Small intestine (tissue), 7 donors: ENCODE results near the gene OR2M2. TPM values are rescaled to one million over a fixed set of nuclear protein-coding genes. Genes with fewer than 3 reads are reported as not detected.

Experiments used
- DNase-seq, 2 donors: peaks; one replicate each; pipeline versions ENCODE4 v3.0.0 to v3.0.0-alpha.2; 2013
- FAIRE-seq: peaks from 2 replicates; lab custom pipeline; 2012; peaks lifted over from hg19 to GRCh38; lab: Jason Lieb, UNC
- H3K27ac ChIP-seq, 3 donors: one replicate each; pipeline ENCODE4 v1.5.1; 2013; ENCODE audit warnings: low read length in 2 of 3, mild to moderate bottlenecking in 2 of 3, control low read depth in 1 of 3, inconsistent platforms in 1 of 3, low read depth in 1 of 3, moderate library complexity in 1 of 3
- H3K27me3 ChIP-seq, 3 donors: one replicate each; pipeline ENCODE4 v1.6.1; 2013; ENCODE audit warnings: low read length in 3 of 3, inconsistent platforms in 1 of 3; ENCODE audit not compliant: control insufficient read depth in 3 of 3, insufficient read depth in 3 of 3
- H3K36me3 ChIP-seq, 3 donors: one replicate each; pipeline ENCODE4 v1.6.1; 2013; ENCODE audit warnings: low read length in 3 of 3, inconsistent platforms in 1 of 3, low read depth in 1 of 3, mild to moderate bottlenecking in 1 of 3, moderate library complexity in 1 of 3; ENCODE audit not compliant: control insufficient read depth in 3 of 3, insufficient read depth in 2 of 3
- H3K4me1 ChIP-seq, 3 donors: one replicate each; pipeline ENCODE4 v1.6.1; 2013; ENCODE audit warnings: low read length in 2 of 3, inconsistent platforms in 1 of 3, low read depth in 1 of 3, mild to moderate bottlenecking in 1 of 3, moderate library complexity in 1 of 3; ENCODE audit not compliant: control insufficient read depth in 3 of 3, insufficient read depth in 2 of 3
- H3K4me3 ChIP-seq, 3 donors: one replicate each; pipeline ENCODE4 v1.5.1; 2013; ENCODE audit warnings: low read length in 3 of 3, control low read depth in 1 of 3, inconsistent platforms in 1 of 3, low read depth in 1 of 3, mild to moderate bottlenecking in 1 of 3, moderate library complexity in 1 of 3
- H3K9me3 ChIP-seq, 2 donors: one replicate each; pipeline ENCODE4 v1.6.1; 2013; ENCODE audit warnings: low read depth in 1 of 2, low read length in 1 of 2; ENCODE audit not compliant: control insufficient read depth in 2 of 2, insufficient read depth in 1 of 2
- WGBS, 3 donors: extraction: QIAGEN DNeasy Blood & Tissue Kit; methylation state at CpG; one replicate each; pipeline ENCODE4 v1.1.7; 2013; 5-methylcytosine and 5-hydroxymethylcytosine counted together
- polyA plus RNA-seq, 4 donors: library from polyadenylated mRNA; stranded (reverse) in 3 of 4; unstranded in 1 of 4; fragments of 200-250 nt in 3 of 4; fragments of 120-200 nt in 1 of 4; gene quantifications; one replicate each; pipeline versions ENCODE4 v1.2.1 to v1.2.3, GENCODE V29; 2013
- donor health status: healthy with polysubstance abuse.
- donor health status: control.
- donor health status: control.
- donor health status: Bipolar disorder and iron deficiency.
- donor health status: healthy.

The OR2M2 gene
- polyA plus RNA-seq, 4 donors: not detected

DNA sequence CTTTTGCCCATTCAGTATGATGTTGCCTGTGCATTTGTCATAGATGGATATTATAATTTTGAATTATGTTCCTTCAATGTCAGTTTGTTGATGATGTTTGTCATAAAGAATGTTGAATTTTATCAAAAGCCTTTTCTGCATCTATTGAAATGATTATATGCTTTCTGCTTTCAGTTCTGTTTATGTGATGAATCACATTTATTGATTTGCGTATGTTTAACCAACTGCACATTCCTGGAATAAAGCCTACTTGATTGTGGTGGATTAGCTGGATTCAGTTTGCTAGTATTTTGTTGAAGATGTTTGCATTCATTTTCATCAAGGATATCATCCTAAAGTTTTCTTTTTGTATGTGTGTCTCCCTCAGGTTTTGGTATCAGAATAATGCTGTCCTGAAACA, 50.9 kb downstream of the OR2M2 start:
- DNase-seq (no peak), FAIRE-seq (no peak)
- Histone ChIP-seq H3K4me1 (no peaks in the 10 kb centered on the region), H3K36me3 (no peaks in the 10 kb centered on the region), H3K27ac (no peak overlapping the region), H3K4me3 (no peak overlapping the region), H3K27me3 (no peaks in the 10 kb centered on the region), H3K9me3 (peaks cover 0 to 19% of the 10 kb centered on the region in 2 donors)
- whole genome bisulfite sequencing, 3 donors: 78 to 80% (median 79%) methylated on average over 1 of the region's 1 CpG

GRCh38 chr1:248229360-248229908, 54.8 kb downstream of the OR2M2 start:
- no peaks in the 10 kb centered on the region for H3K4me1 ChIP-seq
- DNase-seq (no peak), FAIRE-seq (no peak)
- no peak overlapping the region for H3K27ac ChIP-seq
- 70 to 74% (median 70%) methylated on average over 6 of the region's 6 CpGs for WGBS, 3 donors
- H3K27me3 ChIP-seq: no peaks in the 10 kb centered on the region
- H3K36me3 ChIP-seq: no peaks in the 10 kb centered on the region
- H3K9me3 ChIP-seq: peaks cover 0 to 17% of the 10 kb centered on the region in 2 donors
- no peak overlapping the region for H3K4me3 ChIP-seq

Other genes starting within 250 kb of the OR2M2 start
- gene OR2AJ1, start 249.9 kb upstream of the OR2M2 start, polyA plus RNA-seq: not detected
- gene OR2L8, start 226.0 kb upstream of the OR2M2 start, polyA plus RNA-seq: not detected
- not detected for gene OR2AK2, start 209.6 kb upstream of the OR2M2 start, polyA plus RNA-seq
- gene OR2L5, start 161.2 kb upstream of the OR2M2 start, polyA plus RNA-seq: not detected
- under 1 TPM in 2 of 4 donors, not detected in 2; 0.01 to 0.53 TPM for gene OR2L2, start 144.8 kb upstream of the OR2M2 start, polyA plus RNA-seq
- gene OR2L3, start 128.0 kb upstream of the OR2M2 start, polyA plus RNA-seq: not detected
- gene OR2L13, start 79.6 kb upstream of the OR2M2 start, polyA plus RNA-seq: under 1 TPM in 1 of 4 donors, not detected in 3; 0.16 TPM
- not detected for gene OR2M5, start 29.7 kb upstream of the OR2M2 start, polyA plus RNA-seq
- under 1 TPM in 1 of 4 donors, not detected in 3; under 0.01 TPM for gene OR2M3, start 22.4 kb downstream of the OR2M2 start, polyA plus RNA-seq
- not detected for gene OR2M4, start 56.6 kb downstream of the OR2M2 start, polyA plus RNA-seq
- not detected for gene OR2T33, start 103.2 kb downstream of the OR2M2 start, polyA plus RNA-seq
- not detected for gene OR2T12, start 128.6 kb downstream of the OR2M2 start, polyA plus RNA-seq
- gene OR2M7, start 149.7 kb downstream of the OR2M2 start, polyA plus RNA-seq: not detected
- gene OR14C36, start 174.0 kb downstream of the OR2M2 start, polyA plus RNA-seq: not detected
- gene OR2T4, start 186.8 kb downstream of the OR2M2 start, polyA plus RNA-seq: not detected
- gene OR2T6, start 200.9 kb downstream of the OR2M2 start, polyA plus RNA-seq: not detected
- gene OR2T1, start 228.2 kb downstream of the OR2M2 start, polyA plus RNA-seq: not detected